CD4-positive, alpha-beta T cell (primary cell): ENCODE measurements around the gene SFN. TPM values are rescaled to one million over a fixed set of nuclear protein-coding genes. Genes with fewer than 3 reads are reported as not detected.

Source experiments
- ATAC-seq: fragments of 200-7000 bp; cut with Tn5 transposase; one replicate; pipeline ENCODE4 v1.10.0; 2022; ENCODE audit warnings: mild to moderate bottlenecking; ENCODE audit not compliant: poor library complexity
- CTCF ChIA-PET: fragments of 350-600 bp; sonication (Branson Sonifier 250); formaldehyde crosslinking; loops from one replicate; lab custom pipeline; 2021; ENCODE audit warnings: antibody characterized with exemption, inconsistent platforms; lab: Charles Lee
- POLR2A ChIA-PET: fragments of 350-600 bp; sonication (Branson Sonifier 250); formaldehyde crosslinking; loops from one replicate; lab custom pipeline; 2021; ENCODE audit warnings: antibody characterized with exemption, inconsistent platforms; lab: Charles Lee
- DNase-seq, 14 experiments: peaks; one replicate each; pipeline ENCODE4 v3.0.0-alpha.2; 2013 to 2020; ENCODE audit warnings: mixed read lengths in 2 of 14
- H3K27ac ChIP-seq, 2 donors: one replicate each; pipeline versions ENCODE4 v1.5.1 to v1.7.0; 2013; ENCODE audit warnings: low read length in 2 of 2, low read depth in 1 of 2, mild to moderate bottlenecking in 1 of 2
- H3K27me3 ChIP-seq, 2 experiments: 1 replicate in 1 of 2; 2 replicates in 1 of 2; pipeline versions ENCODE4 v1.6.1 to v1.7.0; 2013; ENCODE audit warnings: low read length in 2 of 2, control low read depth in 1 of 2, mild to moderate bottlenecking in 1 of 2, moderate library complexity in 1 of 2; ENCODE audit not compliant: insufficient read depth in 2 of 2, control insufficient read depth in 1 of 2
- H3K36me3 ChIP-seq: one replicate; pipeline ENCODE4 v1.6.1; 2013; ENCODE audit warnings: low read length, control low read depth; ENCODE audit not compliant: insufficient read depth
- H3K4me1 ChIP-seq: one replicate; pipeline ENCODE4 v1.6.1; 2013; ENCODE audit warnings: low read length, control low read depth; ENCODE audit not compliant: insufficient read depth
- H3K4me3 ChIP-seq: one replicate; pipeline ENCODE4 v1.5.1; 2013; ENCODE audit warnings: mild to moderate bottlenecking, low read length, moderate library complexity
- H3K9me3 ChIP-seq, 2 experiments: 1 replicate in 1 of 2; 2 replicates in 1 of 2; pipeline versions ENCODE4 v1.6.1 to v1.7.0; 2013; ENCODE audit warnings: low read length in 2 of 2, mild to moderate bottlenecking in 2 of 2, control low read depth in 1 of 2, moderate library complexity in 1 of 2; ENCODE audit not compliant: control insufficient read depth in 1 of 2, insufficient read depth in 1 of 2
- H3K27ac Mint-ChIP-seq: one replicate; pipeline ENCODE4 v1.8.0; 2020; ENCODE audit warnings: mixed read lengths
- H3K27me3 Mint-ChIP-seq: one replicate; pipeline ENCODE4 v1.8.0; 2021; ENCODE audit warnings: mixed read lengths
- H3K36me3 Mint-ChIP-seq: one replicate; pipeline ENCODE4 v1.8.0; 2021; ENCODE audit warnings: low read depth, mixed read lengths
- H3K4me1 Mint-ChIP-seq: one replicate; pipeline ENCODE4 v1.8.0; 2021; ENCODE audit warnings: low read depth, mixed read lengths
- H3K4me3 Mint-ChIP-seq: one replicate; pipeline ENCODE4 v1.8.0; 2020; ENCODE audit warnings: mild to moderate bottlenecking, mixed read lengths
- H3K9me3 Mint-ChIP-seq: one replicate; pipeline ENCODE4 v1.8.0; 2020; ENCODE audit warnings: mixed read lengths
- intact Hi-C, 2 experiments: fragments of 100-400 bp; cut with DNase I in 1 of 2; cut with micrococcal nuclease in 1 of 2; formaldehyde crosslinking; loops; one replicate each; pipeline versions ENCODE4 v1.15.1 to v1.9.0; 2023 to 2025; cut with DNase I, micrococcal nuclease
- total RNA-seq, 174 experiments: library from RNA in 2 of 174; stranded (reverse) in 2 of 174; gene quantifications; one replicate each; pipeline ENCODE4 v1.2.3 and lab custom pipeline; 2021 to 2026
- TF ChIP-seq, protein P1 (sequence below): fragments of 200-600 bp; IDR thresholded peaks from one replicate; pipeline ENCODE4 v1.8.0; 2022; ENCODE audit warnings: antibody characterized with exemption, mild to moderate bottlenecking

SFN gene
- total RNA-seq, 2 experiments from 2014 or later, result 1.2 to 2.0 TPM

DNA sequence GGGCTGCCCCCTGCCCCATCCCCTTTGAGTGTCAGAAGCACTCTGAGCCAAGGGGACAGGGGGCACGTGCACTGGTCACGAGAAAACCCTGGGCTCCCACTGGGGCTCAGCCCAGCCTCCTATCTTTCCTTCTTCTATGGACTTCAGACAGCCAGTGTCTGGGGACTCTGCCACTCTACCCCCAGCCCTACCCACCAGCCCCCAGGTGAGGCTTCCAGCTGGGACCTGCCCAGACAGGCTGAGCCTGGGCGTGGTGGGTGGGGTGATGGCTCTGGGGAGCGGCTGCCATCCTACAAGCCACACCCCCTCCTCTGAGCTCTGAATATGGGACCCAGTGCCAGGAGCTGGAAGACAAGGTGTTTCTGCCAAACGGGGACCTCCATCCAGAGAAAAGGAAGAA is 8.0 kb upstream of the SFN start:
- ChIA-PET CTCF (interaction anchor here (1.1 to 1.5 kb wide), 2 partner anchors 10 to 32 kb away, joined by 3 to 4 read pairs; no protein-coding TSS in a partner anchor), POLR2A (interaction anchor here (1.4 kb wide), 1 partner anchor 45 kb away, joined by 3 read pairs; the partner anchor contains the start of gene GPATCH3)
- no peak overlapping the region for H3K27ac ChIP-seq
- Mint-ChIP-seq H3K4me3 (no peak overlapping the region), H3K4me1 (peaks cover 9% of the 10 kb centered on the region), H3K27me3 (no peaks in the 10 kb centered on the region), H3K36me3 (peaks cover 76% of the 10 kb centered on the region), H3K9me3 (no peaks in the 10 kb centered on the region), H3K27ac (no peak overlapping the region)
- TF ChIP-seq, protein P1, sequence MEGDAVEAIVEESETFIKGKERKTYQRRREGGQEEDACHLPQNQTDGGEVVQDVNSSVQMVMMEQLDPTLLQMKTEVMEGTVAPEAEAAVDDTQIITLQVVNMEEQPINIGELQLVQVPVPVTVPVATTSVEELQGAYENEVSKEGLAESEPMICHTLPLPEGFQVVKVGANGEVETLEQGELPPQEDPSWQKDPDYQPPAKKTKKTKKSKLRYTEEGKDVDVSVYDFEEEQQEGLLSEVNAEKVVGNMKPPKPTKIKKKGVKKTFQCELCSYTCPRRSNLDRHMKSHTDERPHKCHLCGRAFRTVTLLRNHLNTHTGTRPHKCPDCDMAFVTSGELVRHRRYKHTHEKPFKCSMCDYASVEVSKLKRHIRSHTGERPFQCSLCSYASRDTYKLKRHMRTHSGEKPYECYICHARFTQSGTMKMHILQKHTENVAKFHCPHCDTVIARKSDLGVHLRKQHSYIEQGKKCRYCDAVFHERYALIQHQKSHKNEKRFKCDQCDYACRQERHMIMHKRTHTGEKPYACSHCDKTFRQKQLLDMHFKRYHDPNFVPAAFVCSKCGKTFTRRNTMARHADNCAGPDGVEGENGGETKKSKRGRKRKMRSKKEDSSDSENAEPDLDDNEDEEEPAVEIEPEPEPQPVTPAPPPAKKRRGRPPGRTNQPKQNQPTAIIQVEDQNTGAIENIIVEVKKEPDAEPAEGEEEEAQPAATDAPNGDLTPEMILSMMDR, result no peak
- no peaks in the 10 kb centered on the region for H3K4me1 ChIP-seq
- H3K27me3 ChIP-seq, result no peaks in the 10 kb centered on the region
- intact Hi-C loops, result no loop called here
- ATAC-seq (no peak), DNase-seq (no peak)
- no peaks in the 10 kb centered on the region for H3K9me3 ChIP-seq
- no peak overlapping the region for H3K4me3 ChIP-seq
- H3K36me3 ChIP-seq, result peaks cover 76% of the 10 kb centered on the region

DNA sequence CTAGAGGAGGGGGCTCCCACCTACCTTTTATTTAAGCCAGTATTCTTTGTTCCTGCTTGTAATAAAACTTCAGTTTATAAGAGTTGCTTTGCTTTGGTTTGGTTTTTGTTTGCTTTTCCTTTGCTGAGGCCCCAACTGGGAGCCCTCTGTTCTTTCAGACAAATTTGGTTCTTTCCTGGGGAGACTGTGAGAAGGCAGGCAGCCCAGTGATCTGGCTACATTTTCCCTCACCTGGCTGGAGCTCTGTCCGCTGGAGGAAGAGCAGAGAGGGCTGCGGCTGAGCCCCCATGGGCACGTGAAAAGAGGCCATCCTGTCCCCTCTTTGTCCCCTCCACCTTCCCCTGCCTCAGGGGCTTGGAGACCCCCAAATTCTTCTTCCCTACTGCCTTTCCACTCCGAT is 7.3 kb upstream of the SFN start:
- Histone ChIP-seq H3K4me3 (no peak overlapping the region), H3K36me3 (peaks cover 69% of the 10 kb centered on the region), H3K4me1 (no peaks in the 10 kb centered on the region), H3K27ac (no peak overlapping the region), H3K27me3 (no peaks in the 10 kb centered on the region), H3K9me3 (no peaks in the 10 kb centered on the region)
- ChIA-PET POLR2A (interaction anchor here (0.5 to 1.4 kb wide), 2 partner anchors 45 to 119 kb away, joined by 3 read pairs; partner anchors contain the start of gene GPATCH3), CTCF (no interaction called here)
- DNase-seq (no peak), ATAC-seq (no peak)
- TF ChIP-seq, protein P1, result no peak
- Mint-ChIP-seq H3K4me3 (no peak overlapping the region), H3K27me3 (no peaks in the 10 kb centered on the region), H3K9me3 (no peaks in the 10 kb centered on the region), H3K36me3 (peaks cover 69% of the 10 kb centered on the region), H3K4me1 (peaks cover 9% of the 10 kb centered on the region), H3K27ac (no peak overlapping the region)
- intact Hi-C loops, result no loop called here

DNA sequence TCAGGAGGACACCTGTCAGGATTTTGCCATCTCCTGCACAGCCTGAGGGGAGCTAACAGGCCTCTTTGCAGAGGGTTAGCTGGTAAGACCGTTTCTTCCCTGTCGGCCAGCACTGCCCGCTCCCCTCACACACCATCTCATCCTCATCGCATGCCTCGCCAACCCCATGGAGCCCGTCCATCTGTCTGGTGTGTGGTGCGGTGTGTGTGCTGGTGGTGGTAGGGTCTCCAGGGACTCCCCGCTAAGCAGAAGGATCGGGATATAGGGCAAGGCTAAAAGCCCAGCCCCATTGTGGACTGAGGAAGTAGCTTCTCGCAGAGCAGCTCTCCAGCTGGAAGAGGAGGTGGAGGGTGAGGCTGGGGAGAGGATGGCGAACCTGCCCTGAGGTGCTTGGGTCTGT is 6.8 kb upstream of the SFN start:
- ChIA-PET POLR2A (interaction anchor here (1.4 kb wide), 1 partner anchor 44 kb away, joined by 3 read pairs; the partner anchor contains the start of gene GPATCH3), CTCF (no interaction called here)
- Mint-ChIP-seq H3K36me3 (peaks cover 64% of the 10 kb centered on the region), H3K9me3 (no peaks in the 10 kb centered on the region), H3K4me1 (peaks cover 9% of the 10 kb centered on the region), H3K27me3 (no peaks in the 10 kb centered on the region), H3K27ac (no peak overlapping the region), H3K4me3 (no peak overlapping the region)
- intact Hi-C loops, result no loop called here
- H3K27ac ChIP-seq, result no peak overlapping the region
- no peaks in the 10 kb centered on the region for H3K27me3 ChIP-seq
- H3K9me3 ChIP-seq, result no peaks in the 10 kb centered on the region
- H3K4me1 ChIP-seq, result no peaks in the 10 kb centered on the region
- ATAC-seq (no peak), DNase-seq (no peak)
- peaks cover 63% of the 10 kb centered on the region for H3K36me3 ChIP-seq
- no peak overlapping the region for H3K4me3 ChIP-seq
- TF ChIP-seq, protein P1, result no peak
